Hematopoietic multipotent progenitor cell treated with erythropoietin and hydrocortisone succinate and interleukin-3 and kit ligand, for 15 days (in vitro differentiated cells): ENCODE results near the gene PPP2R3B.
"Not testable (repeated sequence)": the region's sequence is repeated elsewhere in the genome, so short reads cannot be mapped to it uniquely, and the experiment has no call there.

Experiments
- DNase-seq: peaks from one replicate; pipeline ENCODE4 v3.0.0-alpha.2; 2015; ENCODE audit warnings: low spot score

PPP2R3B gene

GRCh38 chrX:318739-319578, 67.7 kb downstream of the PPP2R3B start, which contains the start of gene GTPBP6:
Gene GTPBP6 (minus strand): TSS chrX:318796. CDS start chrX:318787, 9 bp downstream.
- DNase-seq, result peak; percentile 100

GRCh38 chrX:318068-318738, 68.5 kb downstream of the PPP2R3B start:
- peak; percentile 99 for DNase-seq

DNA sequence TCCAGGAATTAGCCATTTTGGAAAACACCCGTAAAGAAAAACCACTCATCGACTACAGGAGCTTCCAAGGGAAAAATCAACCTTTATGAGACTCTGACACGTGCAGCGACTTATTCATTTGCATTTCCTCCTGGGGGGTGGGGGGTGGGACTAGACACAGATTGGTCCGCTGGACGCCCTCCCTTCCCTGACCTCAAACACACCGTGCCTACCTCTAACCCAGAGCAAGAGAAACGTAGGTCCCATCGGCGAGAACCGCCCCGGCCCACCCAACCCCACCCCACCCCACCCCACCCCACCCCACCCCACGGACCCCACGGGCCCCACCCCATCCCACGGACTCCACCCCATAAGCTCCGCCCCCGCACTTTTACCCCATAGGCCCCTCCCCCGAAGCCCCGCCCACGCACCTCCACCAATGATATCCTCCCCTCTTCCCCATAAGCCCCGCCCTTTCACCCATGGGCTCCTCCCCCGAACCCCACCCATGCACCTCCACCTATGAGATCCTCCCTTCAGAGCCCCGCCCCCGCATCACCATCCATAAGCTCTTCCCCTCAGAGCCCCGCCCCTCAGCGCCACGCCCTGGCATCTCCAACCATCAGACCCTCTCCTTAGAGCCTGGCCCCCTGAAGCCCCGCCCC, 69.2 kb downstream of the PPP2R3B start:
- no peak for DNase-seq

DNA sequence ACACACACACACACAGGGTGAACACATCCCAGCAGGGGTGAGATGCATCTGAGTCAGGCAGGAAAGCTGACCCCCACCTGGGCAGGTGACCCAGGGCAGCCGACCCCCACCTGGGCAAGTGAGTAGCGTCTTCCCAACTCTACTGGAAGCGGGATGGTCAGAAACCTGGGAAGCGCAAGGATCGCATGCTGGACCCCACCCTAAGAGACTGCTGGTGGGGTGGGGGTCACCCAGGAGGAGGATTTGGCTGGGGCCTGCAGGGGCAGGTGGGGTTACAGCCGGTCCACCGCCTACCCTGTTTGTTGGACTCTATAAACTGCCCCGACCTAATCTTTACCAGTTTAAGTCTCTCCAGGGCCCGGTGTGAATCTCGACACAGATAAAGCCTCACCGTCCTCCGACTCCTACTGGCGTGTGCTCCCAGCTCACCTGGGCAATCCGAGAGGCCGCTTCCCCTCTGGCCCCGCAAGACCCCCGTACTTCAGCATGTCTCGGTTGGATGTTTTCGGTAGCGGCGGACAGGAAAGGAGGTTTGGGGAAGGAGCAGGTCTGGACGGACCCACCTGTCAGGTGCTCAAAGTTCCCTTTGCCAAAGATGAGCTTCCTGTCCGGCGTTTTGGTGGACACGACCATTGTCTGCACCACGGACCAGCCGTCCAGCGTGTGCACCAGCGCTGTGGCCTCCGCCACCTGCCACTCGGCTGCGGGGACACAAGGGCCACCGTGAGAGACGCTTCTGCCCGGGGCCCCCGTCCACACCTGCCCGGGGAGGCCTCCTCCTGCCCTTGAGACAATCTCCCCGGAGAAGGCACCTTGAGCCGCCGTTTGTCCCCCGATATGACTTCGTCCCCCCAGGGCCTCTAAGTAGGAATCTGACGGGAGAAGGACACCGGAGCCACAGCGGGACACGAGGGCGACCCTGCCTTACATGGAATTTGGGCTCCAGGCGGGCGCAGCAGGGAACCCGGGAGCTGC, 70.1 kb downstream of the PPP2R3B start:
- DNase-seq, result no peak

DNA sequence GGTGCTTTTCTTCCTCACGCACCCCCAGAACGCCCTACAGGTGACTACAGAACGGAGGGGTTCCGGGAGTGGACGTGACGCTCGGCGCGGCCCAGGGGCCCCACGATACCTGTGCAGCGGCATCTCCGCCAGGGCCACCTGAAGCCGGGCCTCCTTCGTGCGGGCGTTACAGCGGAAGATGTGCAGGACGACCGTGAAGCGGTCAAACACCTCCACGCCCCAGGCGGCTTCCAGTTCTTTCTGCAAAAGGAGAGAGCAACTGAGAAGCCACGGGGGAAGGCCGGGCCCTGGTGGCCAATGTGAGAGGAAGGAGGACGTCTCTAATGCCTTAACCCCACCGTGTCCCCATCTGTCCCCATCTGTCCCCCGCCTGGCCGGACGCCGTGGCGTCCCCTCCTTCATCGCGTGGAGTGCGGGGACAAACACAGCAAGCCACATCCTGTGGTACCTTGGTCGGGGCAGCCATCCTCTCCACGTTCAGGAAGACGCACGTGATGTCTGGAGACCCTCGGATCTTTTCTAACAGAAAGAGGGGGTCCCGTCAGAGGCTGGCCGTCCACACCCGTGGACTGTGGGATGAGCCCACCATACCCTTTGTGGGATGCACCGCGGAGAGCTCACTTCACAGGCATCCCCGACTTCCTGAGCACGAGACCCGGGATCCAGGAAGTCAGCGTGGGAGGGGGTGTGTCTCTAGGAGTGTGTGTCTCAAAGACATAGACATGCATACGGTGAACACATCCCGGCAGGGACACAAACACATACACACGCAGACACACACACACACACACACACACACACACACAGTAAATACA, 71.7 kb downstream of the PPP2R3B start:
- no peak for DNase-seq

DNA sequence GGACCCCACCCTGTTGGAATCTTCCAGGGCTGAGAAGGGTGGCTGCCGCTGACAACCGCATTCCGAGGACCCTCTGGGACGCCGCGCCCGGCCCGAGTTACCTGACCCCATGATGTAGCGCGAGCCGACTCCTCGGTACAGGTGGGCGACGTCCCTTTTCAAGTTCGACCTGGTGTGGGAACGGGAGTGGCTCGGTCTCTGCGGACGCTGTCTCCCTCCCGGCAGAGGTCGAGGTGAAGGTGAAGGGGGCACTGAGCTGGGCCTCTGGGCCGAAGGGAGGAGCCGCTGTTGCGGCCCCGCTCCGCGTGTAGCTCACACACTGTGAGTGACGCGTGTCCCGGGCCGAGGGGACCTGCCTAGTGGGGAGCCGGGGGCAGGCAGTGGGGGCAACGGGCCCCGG, 72.7 kb downstream of the PPP2R3B start:
- no peak for DNase-seq

DNA sequence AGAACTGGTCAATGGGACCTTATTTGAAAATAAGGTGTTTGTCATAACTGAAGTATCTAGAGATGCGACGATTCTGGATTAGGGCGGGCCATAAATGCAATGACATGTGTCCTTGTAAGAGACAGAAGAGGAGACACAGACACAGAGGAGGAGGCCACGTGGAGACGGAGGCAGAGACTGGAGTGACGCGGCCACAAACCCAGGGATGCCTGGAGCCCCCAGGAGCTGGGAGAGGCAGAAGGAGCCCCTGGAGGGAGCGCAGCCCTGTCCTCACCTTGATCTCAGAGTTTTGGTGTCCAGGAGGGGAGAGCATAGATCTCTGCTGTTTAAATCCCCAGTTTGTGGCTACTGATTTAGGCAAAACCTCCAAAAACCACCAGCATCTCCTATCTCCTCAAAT, 73.2 kb downstream of the PPP2R3B start:
- DNase-seq, result no peak

GRCh38 chrX:312621-313331, 73.9 kb downstream of the PPP2R3B start:
- no peak for DNase-seq

GRCh38 chrX:311156-312129, 75.3 kb downstream of the PPP2R3B start:
- no peak for DNase-seq

DNA sequence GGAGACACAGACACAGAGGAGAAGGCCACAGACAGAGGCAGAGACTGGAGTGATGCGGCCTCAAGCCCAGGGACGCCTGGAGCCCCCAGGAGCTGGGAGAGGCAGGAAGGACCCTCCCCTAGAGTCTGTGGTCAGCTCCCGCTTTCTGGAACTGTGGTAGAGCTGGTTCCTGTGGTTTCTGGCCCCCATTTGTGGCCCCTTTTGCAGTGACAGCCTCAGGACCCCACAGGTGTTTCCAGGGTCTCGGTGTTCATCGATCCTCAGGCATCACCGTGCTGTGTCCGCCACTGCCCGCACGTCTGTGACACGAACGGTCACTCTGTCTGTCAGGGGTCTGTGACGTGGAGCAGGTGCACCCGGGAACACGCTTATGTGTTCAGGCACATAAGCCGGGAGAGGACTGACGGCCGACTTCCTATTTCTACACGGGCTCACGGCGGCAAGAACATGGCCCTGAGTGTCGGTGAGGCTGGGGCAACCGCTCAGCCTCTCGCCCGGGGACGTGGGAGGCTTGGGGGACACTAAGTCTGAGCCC, 76.0 kb downstream of the PPP2R3B start:
- no peak for DNase-seq

- no peak for DNase-seq
These were observed 77.7 kb downstream of the PPP2R3B start for GRCh38 chrX:308821-309520.

GRCh38 chrX:307261-308111, 79.2 kb downstream of the PPP2R3B start:
- no peak for DNase-seq

GRCh38 chrX:306614-307251, 80.0 kb downstream of the PPP2R3B start:
- DNase-seq, result not testable (repeated sequence)

GRCh38 chrX:305781-306613, 80.7 kb downstream of the PPP2R3B start:
- not testable (repeated sequence) for DNase-seq

- no peak for DNase-seq
These were observed 83.7 kb downstream of the PPP2R3B start for GRCh38 chrX:302975-303374.

- no peak for DNase-seq
These were observed 86.4 kb downstream of the PPP2R3B start for GRCh38 chrX:300334-300733.
